DMS153 (cell line): ENCODE data around the gene GCSH.
A peak's percentile ranks its signal among the peaks of the same experiment; 100 is the strongest.

ENCODE experiments used
- DNase-seq: peaks from one replicate; lab custom pipeline; 2025; lab: John Stamatoyannopoulos, UW

GCSH gene

GRCh38 chr16:81042821-81043220 lies 53.4 kb downstream of the GCSH start:
- DNase-seq: no peak

- DNase-seq: no peak
These were observed 54.5 kb downstream of the GCSH start for GRCh38 chr16:81041696-81042095.

- DNase-seq: no peak
These were observed 55.4 kb downstream of the GCSH start for GRCh38 chr16:81040842-81041241.

GRCh38 chr16:81040131-81040530 lies 56.1 kb downstream of the GCSH start:
- DNase-seq: no peak

- no peak for DNase-seq
These were observed 59.3 kb downstream of the GCSH start for GRCh38 chr16:81036751-81037350.

GRCh38 chr16:81035975-81036750 lies 60.0 kb downstream of the GCSH start:
- no peak for DNase-seq

- peak; percentile 79 for DNase-seq
These were observed 60.7 kb downstream of the GCSH start, which contains the start of gene ATMIN for GRCh38 chr16:81035398-81035974. Gene ATMIN (plus strand): TSS chr16:81035842. CDS start chr16:81035871, 29 bp downstream.
